ENCODE data around the gene FGFR3.

DNA sequence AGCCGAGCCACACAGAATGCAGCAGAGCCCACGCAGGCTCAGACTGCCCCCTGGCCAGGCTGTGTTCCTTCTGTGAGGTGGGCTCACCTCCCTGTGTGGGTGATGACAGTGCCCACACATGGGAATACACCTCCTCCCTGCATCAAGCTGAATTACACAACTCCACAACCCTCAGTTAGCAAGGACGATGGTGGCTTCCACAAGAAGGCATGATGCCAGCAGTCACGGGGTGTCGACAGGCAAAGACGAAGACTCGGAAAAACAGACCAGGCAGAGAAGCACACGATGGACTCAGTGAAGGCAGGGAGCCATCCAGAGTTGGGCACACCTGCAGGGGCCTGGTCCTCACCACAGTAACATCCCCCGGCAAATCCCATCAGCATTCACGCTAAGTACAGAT, 50.8 kb downstream of the FGFR3 start:
- TF ChIP-seq, protein P1, sequence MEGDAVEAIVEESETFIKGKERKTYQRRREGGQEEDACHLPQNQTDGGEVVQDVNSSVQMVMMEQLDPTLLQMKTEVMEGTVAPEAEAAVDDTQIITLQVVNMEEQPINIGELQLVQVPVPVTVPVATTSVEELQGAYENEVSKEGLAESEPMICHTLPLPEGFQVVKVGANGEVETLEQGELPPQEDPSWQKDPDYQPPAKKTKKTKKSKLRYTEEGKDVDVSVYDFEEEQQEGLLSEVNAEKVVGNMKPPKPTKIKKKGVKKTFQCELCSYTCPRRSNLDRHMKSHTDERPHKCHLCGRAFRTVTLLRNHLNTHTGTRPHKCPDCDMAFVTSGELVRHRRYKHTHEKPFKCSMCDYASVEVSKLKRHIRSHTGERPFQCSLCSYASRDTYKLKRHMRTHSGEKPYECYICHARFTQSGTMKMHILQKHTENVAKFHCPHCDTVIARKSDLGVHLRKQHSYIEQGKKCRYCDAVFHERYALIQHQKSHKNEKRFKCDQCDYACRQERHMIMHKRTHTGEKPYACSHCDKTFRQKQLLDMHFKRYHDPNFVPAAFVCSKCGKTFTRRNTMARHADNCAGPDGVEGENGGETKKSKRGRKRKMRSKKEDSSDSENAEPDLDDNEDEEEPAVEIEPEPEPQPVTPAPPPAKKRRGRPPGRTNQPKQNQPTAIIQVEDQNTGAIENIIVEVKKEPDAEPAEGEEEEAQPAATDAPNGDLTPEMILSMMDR (IDR thresholded peaks at IDR 0.05) = no peak
- TF ChIP-seq EP300 (IDR thresholded peaks at IDR 0.05) = no peak
- no peak for TF ChIP-seq POLR2AphosphoS5 (IDR thresholded peaks at IDR 0.05)
